ENCODE results near the gene MYOG.

Gene MYOG

GRCh38 chr1:203057911-203058675 lies 27.7 kb downstream of the MYOG start:
- TF ChIP-seq CTCF (IDR thresholded peaks at IDR 0.05; ENCODE audit: unreplicated experiment in 3 of 3), result no peak
- peaks cover 32% of the 10 kb centered on the region for H3K36me3 Mint-ChIP-seq (ENCODE audit: low read depth)
- H3K4me1 Mint-ChIP-seq, result peaks cover 65% of the 10 kb centered on the region
- no peaks in the 10 kb centered on the region for H3K27me3 Mint-ChIP-seq (ENCODE audit: low read depth)
- H3K27ac Mint-ChIP-seq, result peak overlapping the region; percentile 75 to 91 (median 90)
- H3K9me3 Mint-ChIP-seq, result no peaks in the 10 kb centered on the region
- H3K4me3 Mint-ChIP-seq, result peak overlapping the region; percentile 3 to 4 (median 4)

- Mint-ChIP-seq H3K4me3 (no peak overlapping the region), H3K9me3 (no peaks in the 10 kb centered on the region), H3K36me3 (ENCODE audit: low read depth) (peaks cover 28% of the 10 kb centered on the region), H3K27ac (peak overlapping the region; percentile 19 to 91 (median 75)), H3K27me3 (ENCODE audit: low read depth) (no peaks in the 10 kb centered on the region), H3K4me1 (peaks cover 67% of the 10 kb centered on the region)
- no peak for TF ChIP-seq CTCF (IDR thresholded peaks at IDR 0.05; ENCODE audit: unreplicated experiment in 3 of 3)
Measured at GRCh38 chr1:203056516-203056915, 29.3 kb downstream of the MYOG start.

DNA sequence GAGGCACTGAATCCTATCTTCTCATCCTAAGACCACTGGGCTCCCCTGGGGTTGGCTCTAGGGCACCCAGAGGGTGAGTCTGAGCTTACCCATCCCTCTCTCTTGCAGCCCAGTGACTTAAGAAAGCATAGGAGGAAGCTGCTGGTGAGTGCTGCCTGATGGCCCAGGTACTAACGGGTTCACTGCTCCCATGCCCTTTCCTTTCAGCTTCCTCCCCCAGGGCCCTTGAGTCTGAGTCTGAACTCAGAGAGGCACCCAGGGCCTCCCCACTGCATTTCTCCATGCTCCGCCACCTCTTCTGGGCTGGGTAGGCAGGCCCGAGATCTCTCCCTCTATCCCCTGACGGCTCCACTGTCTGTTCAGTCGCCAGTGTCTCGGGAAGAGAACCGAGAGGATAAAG lies 29.8 kb downstream of the MYOG start:
- Mint-ChIP-seq H3K4me3 (no peak overlapping the region), H3K36me3 (ENCODE audit: low read depth) (peaks cover 27% of the 10 kb centered on the region), H3K9me3 (no peaks in the 10 kb centered on the region), H3K27me3 (ENCODE audit: low read depth) (peaks cover 5% of the 10 kb centered on the region), H3K4me1 (peaks cover 71% of the 10 kb centered on the region), H3K27ac (peak overlapping the region; percentile 53 to 91 (median 75))
- TF ChIP-seq CTCF (IDR thresholded peaks at IDR 0.05; ENCODE audit: unreplicated experiment in 3 of 3), result no peak

DNA sequence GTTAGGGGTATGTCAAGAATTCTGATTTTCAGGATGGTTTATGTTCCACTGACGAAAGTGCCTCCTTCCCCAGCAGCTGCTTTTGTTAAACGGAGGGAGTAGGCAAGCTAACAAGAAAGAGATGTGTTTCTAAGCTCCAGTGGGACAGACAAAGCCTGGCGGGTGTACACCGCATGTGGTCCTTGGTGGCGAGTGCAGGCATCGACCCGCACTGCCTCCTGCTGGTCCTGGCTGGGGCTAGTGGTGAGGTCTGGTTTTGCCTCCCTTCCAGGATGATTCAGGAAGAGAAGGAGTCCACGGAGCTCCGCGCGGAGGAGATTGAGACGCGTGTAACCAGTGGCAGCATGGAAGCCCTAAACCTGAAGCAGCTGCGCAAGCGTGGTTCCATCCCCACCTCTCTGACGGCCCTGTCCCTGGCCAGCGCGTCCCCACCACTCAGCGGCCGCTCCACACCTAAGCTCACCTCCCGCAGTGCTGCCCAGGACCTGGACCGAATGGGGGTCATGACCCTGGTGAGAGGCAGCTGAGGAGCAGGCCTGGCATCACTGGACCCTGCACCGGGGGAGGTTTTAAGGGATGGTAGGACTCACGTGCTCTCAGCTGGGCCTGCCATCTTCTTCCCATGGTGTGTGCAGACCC lies 30.5 kb downstream of the MYOG start:
- Mint-ChIP-seq H3K4me3 (no peak overlapping the region), H3K4me1 (peaks cover 75% of the 10 kb centered on the region), H3K27me3 (ENCODE audit: low read depth) (peaks cover 5% of the 10 kb centered on the region), H3K36me3 (ENCODE audit: low read depth) (peaks cover 22% of the 10 kb centered on the region), H3K27ac (peak overlapping the region; percentile 56 to 75 (median 73)), H3K9me3 (no peaks in the 10 kb centered on the region)
- peak in 1 of 3 experiments; percentile 31 for TF ChIP-seq CTCF (IDR thresholded peaks at IDR 0.05; ENCODE audit: unreplicated experiment in 3 of 3)

DNA sequence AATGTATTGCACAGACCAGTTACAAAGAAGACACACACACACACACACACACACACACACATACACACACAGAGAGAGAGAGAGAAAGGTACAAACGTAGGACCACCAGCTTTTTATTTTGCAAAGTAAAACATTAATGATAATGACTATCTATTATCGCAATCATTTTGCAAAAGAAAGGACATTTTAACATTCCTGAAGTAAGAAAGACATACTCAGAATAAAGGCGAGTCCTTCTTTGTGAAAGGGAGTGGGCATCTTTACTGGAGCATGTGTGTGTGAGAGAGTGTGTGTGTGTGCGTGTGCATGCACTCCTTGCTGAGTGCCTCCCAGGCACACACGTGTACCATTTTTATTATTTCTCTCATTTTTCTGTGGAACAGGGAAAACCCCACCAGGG lies 31.2 kb downstream of the MYOG start:
- H3K27me3 Mint-ChIP-seq (ENCODE audit: low read depth), result peaks cover 11% of the 10 kb centered on the region
- peak overlapping the region in 1 of 3 experiments; percentile 62 for H3K27ac Mint-ChIP-seq
- peak overlapping the region in 2 of 3 experiments; percentile 13 to 15 for H3K4me3 Mint-ChIP-seq
- no peaks in the 10 kb centered on the region for H3K9me3 Mint-ChIP-seq
- H3K4me1 Mint-ChIP-seq, result peaks cover 80% of the 10 kb centered on the region
- H3K36me3 Mint-ChIP-seq (ENCODE audit: low read depth), result peaks cover 17% of the 10 kb centered on the region
- TF ChIP-seq CTCF (IDR thresholded peaks at IDR 0.05; ENCODE audit: unreplicated experiment in 3 of 3), result no peak
